Smooth muscle cell (in vitro differentiated cells): ENCODE measurements around the gene PLPP1. TPM values are rescaled to one million over a fixed set of nuclear protein-coding genes. Genes with fewer than 3 reads are reported as not detected.

Source experiments
- DNase-seq: peaks from one replicate; lab custom pipeline; 2025; ENCODE audit not compliant: unreplicated experiment; lab: John Stamatoyannopoulos, UW
- H2AFZ ChIP-seq: fragments of 200-600 bp; sonication (generic); 2 replicates; pipeline ENCODE4 v1.6.0; 2016; ENCODE audit warnings: antibody characterized with exemption, low read depth, mild to moderate bottlenecking
- H3F3A ChIP-seq: fragments of 200-600 bp; sonication (generic); 2 replicates; pipeline ENCODE4 v1.6.0; 2017; ENCODE audit warnings: antibody characterized with exemption, low read depth
- H3K27ac ChIP-seq: fragments of 200-600 bp; sonication (generic); 2 replicates; pipeline ENCODE4 v1.5.1; 2016; ENCODE audit warnings: low read depth, mild to moderate bottlenecking
- H3K27me3 ChIP-seq: fragments of 200-600 bp; sonication (generic); 2 replicates; pipeline ENCODE4 v1.6.1; 2016; ENCODE audit warnings: low read depth, mild to moderate bottlenecking
- H3K36me3 ChIP-seq: fragments of 200-600 bp; sonication (generic); 2 replicates; pipeline ENCODE4 v1.5.1; 2016; ENCODE audit warnings: low read depth
- H3K4me1 ChIP-seq: fragments of 200-600 bp; sonication (generic); 2 replicates; pipeline ENCODE4 v1.5.1; 2016; ENCODE audit warnings: low read depth
- H3K4me2 ChIP-seq: fragments of 200-600 bp; sonication (generic); 2 replicates; pipeline ENCODE4 v1.6.0; 2016; ENCODE audit warnings: mild to moderate bottlenecking
- H3K4me3 ChIP-seq: fragments of 200-600 bp; sonication (generic); 2 replicates; pipeline ENCODE4 v1.5.1; 2016; ENCODE audit warnings: mild to moderate bottlenecking
- H3K79me2 ChIP-seq: fragments of 200-600 bp; sonication (generic); 2 replicates; pipeline ENCODE4 v1.6.0; 2016; ENCODE audit warnings: low read depth, mild to moderate bottlenecking
- H3K9ac ChIP-seq: fragments of 200-600 bp; sonication (generic); 2 replicates; pipeline ENCODE4 v1.6.0; 2016; ENCODE audit warnings: low read depth
- H3K9me3 ChIP-seq: fragments of 200-600 bp; sonication (generic); replicated peaks from 2 replicates; pipeline ENCODE4 v1.5.1; 2016; ENCODE audit warnings: low read depth
- H4K20me1 ChIP-seq: fragments of 200-600 bp; sonication (generic); 2 replicates; pipeline ENCODE4 v1.6.0; 2016; ENCODE audit warnings: low read depth
- CTCF ChIP-seq: fragments of 200-600 bp; sonication (generic); IDR thresholded peaks from 2 replicates; pipeline ENCODE4 v1.5.1; 2017; ENCODE audit warnings: borderline replicate concordance, mild to moderate bottlenecking, antibody characterized with exemption; ENCODE audit not compliant: insufficient read depth, poor library complexity, severe bottlenecking
- WGBS: methylation state at CpG from one replicate; pipeline ENCODE4 v1.1.7; 2016; ENCODE audit warnings: low lambda C conversion rate; 5-methylcytosine and 5-hydroxymethylcytosine counted together
- polyA plus RNA-seq: library from polyadenylated mRNA; unstranded; fragments of >200 nt; fragmentation: Nextera tagmentation; extraction: Ambion mirVana; gene quantifications from 2 replicates; pipeline ENCODE4 v1.2.1, GENCODE V29; 2016
- total RNA-seq: library from RNA; depleted of rRNA; stranded (reverse); fragments of >200 nt; gene quantifications from 2 replicates; pipeline ENCODE4 v1.2.3, GENCODE V29; 2014

PLPP1 gene
- total and polyA plus RNA-seq, 2 experiments from 2014 or later: 47.2 to 108 TPM

GRCh38 chr5:55429613-55430253 lies 105.0 kb downstream of the PLPP1 start:
- H4K20me1 ChIP-seq: peaks cover 10% of the 10 kb centered on the region
- no peak overlapping the region for H3K4me2 ChIP-seq
- DNase-seq: no peak
- no peaks in the 10 kb centered on the region for H3K27me3 ChIP-seq
- WGBS: 95% methylated on average over 9 of the region's 9 CpGs
- H3K27ac ChIP-seq: no peak overlapping the region
- no peaks in the 10 kb centered on the region for H3K4me1 ChIP-seq
- H3K9ac ChIP-seq: no peak overlapping the region
- no peaks in the 10 kb centered on the region for H3K9me3 ChIP-seq
- H3K36me3 ChIP-seq: no peaks in the 10 kb centered on the region
- H3F3A ChIP-seq: peaks cover 22% of the 10 kb centered on the region
- no peak for TF ChIP-seq CTCF
- no peak overlapping the region for H3K4me3 ChIP-seq
- no peak overlapping the region for H2AFZ ChIP-seq
- no peaks in the 10 kb centered on the region for H3K79me2 ChIP-seq

GRCh38 chr5:55429221-55429612 lies 105.5 kb downstream of the PLPP1 start:
- Histone ChIP-seq H3K4me3 (no peak overlapping the region), H3K27me3 (no peaks in the 10 kb centered on the region), H3K4me2 (no peak overlapping the region), H2AFZ (no peak overlapping the region), H3K4me1 (no peaks in the 10 kb centered on the region), H4K20me1 (peaks cover 10% of the 10 kb centered on the region), H3K27ac (no peak overlapping the region), H3F3A (peaks cover 22% of the 10 kb centered on the region), H3K36me3 (no peaks in the 10 kb centered on the region), H3K9me3 (no peaks in the 10 kb centered on the region), H3K79me2 (no peaks in the 10 kb centered on the region), H3K9ac (no peak overlapping the region)
- TF ChIP-seq CTCF: no peak
- no peak for DNase-seq
- WGBS: 50% methylated on average over 2 of the region's 2 CpGs

GRCh38 chr5:55427157-55427556 lies 107.6 kb downstream of the PLPP1 start:
- peak overlapping the region; percentile 31 for H3K4me2 ChIP-seq
- H3K27ac ChIP-seq: peak overlapping the region; percentile 19
- H3K36me3 ChIP-seq: peaks cover 8% of the 10 kb centered on the region
- H3K9me3 ChIP-seq: no peaks in the 10 kb centered on the region
- H4K20me1 ChIP-seq: peaks cover 10% of the 10 kb centered on the region
- TF ChIP-seq CTCF: no peak
- peaks cover 22% of the 10 kb centered on the region for H3F3A ChIP-seq
- no peaks in the 10 kb centered on the region for H3K4me1 ChIP-seq
- WGBS: 88% methylated on average over 1 of the region's 1 CpG
- DNase-seq: no peak
- H3K79me2 ChIP-seq: no peaks in the 10 kb centered on the region
- no peaks in the 10 kb centered on the region for H3K27me3 ChIP-seq
- H2AFZ ChIP-seq: no peak overlapping the region
- no peak overlapping the region for H3K4me3 ChIP-seq
- no peak overlapping the region for H3K9ac ChIP-seq

GRCh38 chr5:55426455-55426854 lies 108.3 kb downstream of the PLPP1 start:
- H3K9ac ChIP-seq: no peak overlapping the region
- no peaks in the 10 kb centered on the region for H3K79me2 ChIP-seq
- WGBS: 97% methylated on average over 4 of the region's 4 CpGs
- H3K36me3 ChIP-seq: peaks cover 8% of the 10 kb centered on the region
- DNase-seq: no peak
- H3K9me3 ChIP-seq: no peaks in the 10 kb centered on the region
- no peak overlapping the region for H2AFZ ChIP-seq
- no peaks in the 10 kb centered on the region for H3K4me1 ChIP-seq
- H3K4me3 ChIP-seq: no peak overlapping the region
- peaks cover 22% of the 10 kb centered on the region for H3F3A ChIP-seq
- no peaks in the 10 kb centered on the region for H3K27me3 ChIP-seq
- peaks cover 10% of the 10 kb centered on the region for H4K20me1 ChIP-seq
- H3K4me2 ChIP-seq: peak overlapping the region; percentile 31
- TF ChIP-seq CTCF: no peak
- peak overlapping the region; percentile 19 for H3K27ac ChIP-seq
